Measurements from ENCODE around the gene NFKB2. TPM values are rescaled to one million over a fixed set of nuclear protein-coding genes. Genes with fewer than 3 reads are reported as not detected.

The NFKB2 gene
- total and polyA plus RNA-seq, 4 donors: 6.4 to 16.6 (median 12.2) TPM

DNA sequence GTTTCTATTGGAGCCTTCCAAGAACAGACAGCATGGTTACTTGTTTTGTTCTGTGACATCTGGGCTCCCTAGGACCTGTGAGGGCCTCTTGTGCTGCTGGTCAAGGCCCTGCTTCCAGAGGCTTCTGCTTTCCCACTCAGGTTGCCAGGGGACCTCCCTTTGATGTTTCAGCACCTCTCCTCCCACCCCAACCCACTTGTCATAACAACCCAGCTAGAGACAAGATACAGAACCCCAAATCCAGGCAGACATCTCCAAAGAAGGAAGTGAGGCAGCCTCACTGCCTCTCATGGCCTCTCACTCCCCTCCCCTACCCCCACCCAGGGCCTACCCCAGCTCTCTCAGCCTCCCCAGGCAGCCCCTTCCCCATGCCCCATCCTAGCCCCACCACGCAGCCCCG lies 11.3 kb downstream of the NFKB2 start:
- no CpG with 5 or more reads among the region's 2 CpGs for WGBS (ENCODE audit: insufficient coverage)
- no peaks in the 10 kb centered on the region for H3K9me3 ChIP-seq (ENCODE audit: control insufficient read depth, insufficient read depth, low read length)
- no peak overlapping the region for H3K27ac ChIP-seq (ENCODE audit: low read depth, low read length)
- peaks cover 39% of the 10 kb centered on the region for H3K4me1 ChIP-seq (ENCODE audit: control insufficient read depth, insufficient read depth, low read length)
- no peak overlapping the region for H3K4me3 ChIP-seq (ENCODE audit: low read depth, low read length)
- DNase-seq (ENCODE audit: low read depth in 4 of 6, low spot score in 6 of 6): no peak
- H3K36me3 ChIP-seq (ENCODE audit: control insufficient read depth, insufficient read depth, low read length): peaks cover 44% of the 10 kb centered on the region
- H3K27me3 ChIP-seq (ENCODE audit: control insufficient read depth, insufficient read depth, low read length): peaks cover 7% of the 10 kb centered on the region

DNA sequence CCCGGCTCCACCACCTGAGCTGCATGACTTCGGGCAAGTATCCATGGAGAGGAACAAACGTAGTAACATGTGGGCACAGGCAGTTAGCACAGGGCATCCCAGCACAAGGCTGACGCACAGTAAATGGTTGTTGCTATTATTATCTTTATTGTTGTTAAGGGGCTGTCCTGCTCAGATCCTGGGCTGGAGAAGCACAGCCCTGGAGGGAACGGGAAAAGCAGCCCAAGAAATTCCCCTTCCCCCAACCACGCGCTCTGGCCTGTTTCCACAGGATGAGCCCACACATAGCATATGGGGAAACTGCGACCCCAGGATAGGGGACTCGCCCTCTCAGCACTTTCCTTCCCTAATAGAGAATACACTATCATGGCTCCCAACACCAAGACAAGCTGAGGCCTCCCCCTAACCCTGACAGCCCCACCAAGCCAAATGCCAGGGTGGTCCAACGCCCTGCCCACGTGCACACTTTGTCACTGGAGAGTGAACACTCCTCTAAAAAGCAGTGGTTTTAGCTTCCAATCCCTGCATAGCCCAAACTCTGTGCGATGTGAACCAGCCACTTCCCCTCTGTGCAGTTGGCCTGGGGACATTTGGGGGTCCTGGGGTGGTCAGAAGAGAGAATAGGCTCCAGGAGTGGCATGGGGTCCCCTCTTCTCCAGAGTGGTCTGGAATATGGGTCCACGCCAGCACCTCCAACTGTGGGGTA lies 12.1 kb downstream of the NFKB2 start:
- peaks cover 47% of the 10 kb centered on the region for H3K4me1 ChIP-seq (ENCODE audit: control insufficient read depth, insufficient read depth, low read length)
- WGBS (ENCODE audit: insufficient coverage): 80% methylated on average over 9 of the region's 13 CpGs
- peaks cover 44% of the 10 kb centered on the region for H3K36me3 ChIP-seq (ENCODE audit: control insufficient read depth, insufficient read depth, low read length)
- H3K4me3 ChIP-seq (ENCODE audit: low read depth, low read length): no peak overlapping the region
- no peak overlapping the region for H3K27ac ChIP-seq (ENCODE audit: low read depth, low read length)
- H3K27me3 ChIP-seq (ENCODE audit: control insufficient read depth, insufficient read depth, low read length): peaks cover 7% of the 10 kb centered on the region
- DNase-seq (ENCODE audit: low read depth in 4 of 6, low spot score in 6 of 6): no peak
- H3K9me3 ChIP-seq (ENCODE audit: control insufficient read depth, insufficient read depth, low read length): no peaks in the 10 kb centered on the region

DNA sequence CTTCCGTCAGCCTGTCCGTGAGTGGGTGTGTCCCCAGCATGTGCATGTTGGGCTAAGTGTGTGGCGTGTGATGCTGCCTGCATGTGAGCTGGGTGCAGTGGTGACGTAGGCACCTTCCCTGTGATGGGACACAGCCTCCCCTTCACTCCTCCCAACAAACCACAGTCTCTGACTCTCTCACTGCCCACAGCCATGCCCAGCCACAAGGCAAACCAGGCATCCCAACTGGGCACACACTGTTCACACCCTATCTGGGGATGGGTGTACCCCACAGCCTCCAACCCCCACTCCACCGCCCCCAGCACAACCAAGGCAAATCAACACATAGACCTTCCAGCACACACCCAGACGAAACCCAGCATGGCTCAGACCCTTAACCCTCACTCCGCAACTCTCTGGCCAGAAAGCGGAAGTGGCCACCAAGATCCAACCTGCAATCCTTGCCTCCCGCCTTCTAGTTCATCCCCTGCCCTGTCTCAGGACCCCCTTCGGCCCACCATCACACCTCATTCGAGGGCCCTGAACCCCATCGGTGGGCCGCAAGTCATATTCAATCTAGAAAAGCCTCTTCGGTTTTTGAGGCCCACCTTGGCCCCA lies 12.7 kb downstream of the NFKB2 start:
- no peak for DNase-seq (ENCODE audit: low read depth in 4 of 6, low spot score in 6 of 6)
- peaks cover 53% of the 10 kb centered on the region for H3K4me1 ChIP-seq (ENCODE audit: control insufficient read depth, insufficient read depth, low read length)
- H3K27me3 ChIP-seq (ENCODE audit: control insufficient read depth, insufficient read depth, low read length): peaks cover 7% of the 10 kb centered on the region
- H3K27ac ChIP-seq (ENCODE audit: low read depth, low read length): peak overlapping the region; percentile 33
- peaks cover 42% of the 10 kb centered on the region for H3K36me3 ChIP-seq (ENCODE audit: control insufficient read depth, insufficient read depth, low read length)
- no peaks in the 10 kb centered on the region for H3K9me3 ChIP-seq (ENCODE audit: control insufficient read depth, insufficient read depth, low read length)
- peak overlapping the region; percentile 27 for H3K4me3 ChIP-seq (ENCODE audit: low read depth, low read length)
- WGBS (ENCODE audit: insufficient coverage): 51% methylated on average over 11 of the region's 14 CpGs

DNA sequence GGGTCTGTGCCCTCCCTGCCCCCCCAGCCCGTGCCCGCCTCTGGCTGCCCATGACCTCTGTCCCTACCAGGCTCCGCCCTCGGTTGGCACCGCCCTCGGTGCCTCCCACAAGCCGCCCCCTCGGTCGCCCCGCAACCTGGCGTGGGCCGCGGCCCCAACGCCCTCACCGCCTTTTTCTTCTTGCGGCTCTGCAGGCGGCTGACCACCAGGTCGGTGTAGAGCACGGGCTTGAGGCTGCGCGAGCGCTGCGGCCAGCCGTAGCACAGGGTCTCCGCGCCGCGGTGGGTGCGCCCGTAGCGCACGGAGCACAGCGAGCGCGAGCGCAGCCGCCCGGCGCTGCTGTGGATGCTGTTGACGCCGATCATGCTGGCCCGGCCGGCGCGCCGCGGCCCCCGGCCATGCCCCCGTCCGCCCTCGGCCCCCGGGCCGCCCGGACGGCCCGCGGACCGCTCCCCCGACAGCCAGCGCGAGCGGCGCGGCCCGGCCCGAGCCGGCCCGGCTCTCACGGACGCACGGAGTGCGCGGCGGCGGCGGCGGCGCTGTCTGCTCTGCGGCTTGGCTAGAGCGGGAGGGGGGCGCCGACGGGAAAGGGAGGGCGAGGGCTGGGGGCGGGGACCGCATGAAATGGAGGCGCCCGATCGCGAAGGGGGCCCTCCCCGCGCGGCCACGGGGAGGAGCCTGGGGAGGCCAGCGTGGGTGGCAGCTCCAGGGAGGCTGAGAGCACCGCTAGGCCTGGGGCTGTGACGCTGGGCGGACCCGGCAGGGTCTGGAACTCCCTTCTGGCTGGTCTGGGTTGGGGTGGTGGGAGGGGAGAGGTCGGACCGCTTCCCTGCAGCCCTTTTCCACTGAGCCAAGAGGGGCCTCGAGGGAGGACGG lies 13.5 kb downstream of the NFKB2 start:
- H3K4me3 ChIP-seq (ENCODE audit: low read depth, low read length): peak overlapping the region; percentile 51
- peak overlapping the region; percentile 79 for H3K27ac ChIP-seq (ENCODE audit: low read depth, low read length)
- under 1% methylated on average over 100 of the region's 103 CpGs for WGBS (ENCODE audit: insufficient coverage)
- peak in 2 of 6 donors; percentile 88 to 90 for DNase-seq (ENCODE audit: low read depth in 4 of 6, low spot score in 6 of 6)
- H3K36me3 ChIP-seq (ENCODE audit: control insufficient read depth, insufficient read depth, low read length): peaks cover 40% of the 10 kb centered on the region
- peaks cover 7% of the 10 kb centered on the region for H3K27me3 ChIP-seq (ENCODE audit: control insufficient read depth, insufficient read depth, low read length)
- H3K4me1 ChIP-seq (ENCODE audit: control insufficient read depth, insufficient read depth, low read length): peaks cover 61% of the 10 kb centered on the region
- H3K9me3 ChIP-seq (ENCODE audit: control insufficient read depth, insufficient read depth, low read length): no peaks in the 10 kb centered on the region

DNA sequence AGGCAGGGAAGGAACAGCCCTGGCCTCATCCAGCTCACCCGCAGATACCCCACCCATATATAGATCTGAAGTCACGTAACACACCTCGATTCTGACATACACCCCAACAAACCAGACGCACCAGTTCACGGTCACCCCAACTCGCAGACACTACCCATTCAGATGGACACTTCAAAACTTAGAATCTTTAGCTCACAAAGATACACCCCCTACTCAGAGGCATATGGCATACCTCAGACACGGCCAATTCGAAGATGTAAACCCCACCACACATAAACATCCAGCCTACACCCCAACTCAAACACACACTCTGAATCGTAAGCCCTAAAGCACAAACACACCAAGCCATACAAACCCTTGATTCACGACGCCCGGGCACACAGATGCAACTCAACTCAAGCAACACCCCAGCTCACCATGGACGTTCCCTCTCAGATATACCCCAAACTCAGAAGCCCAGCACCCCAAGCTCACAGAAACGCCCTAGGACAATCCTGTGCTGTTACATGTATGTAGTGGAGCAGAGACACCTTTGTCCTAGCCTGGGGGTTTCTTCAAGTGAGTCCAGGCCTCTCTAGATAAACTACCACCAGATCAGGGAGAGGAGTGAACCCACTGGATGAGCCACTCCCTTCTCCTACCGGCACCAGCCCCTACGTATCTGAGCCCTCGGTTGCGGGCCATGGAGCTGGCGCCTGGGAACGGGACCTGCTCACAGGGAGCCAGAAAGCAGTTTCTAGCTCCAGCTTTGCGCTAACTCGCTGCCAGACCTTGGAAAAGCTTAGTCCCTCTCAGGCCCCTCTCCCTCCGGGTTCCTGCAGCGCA lies 14.3 kb downstream of the NFKB2 start:
- peak overlapping the region; percentile 79 for H3K27ac ChIP-seq (ENCODE audit: low read depth, low read length)
- peaks cover 7% of the 10 kb centered on the region for H3K27me3 ChIP-seq (ENCODE audit: control insufficient read depth, insufficient read depth, low read length)

DNA sequence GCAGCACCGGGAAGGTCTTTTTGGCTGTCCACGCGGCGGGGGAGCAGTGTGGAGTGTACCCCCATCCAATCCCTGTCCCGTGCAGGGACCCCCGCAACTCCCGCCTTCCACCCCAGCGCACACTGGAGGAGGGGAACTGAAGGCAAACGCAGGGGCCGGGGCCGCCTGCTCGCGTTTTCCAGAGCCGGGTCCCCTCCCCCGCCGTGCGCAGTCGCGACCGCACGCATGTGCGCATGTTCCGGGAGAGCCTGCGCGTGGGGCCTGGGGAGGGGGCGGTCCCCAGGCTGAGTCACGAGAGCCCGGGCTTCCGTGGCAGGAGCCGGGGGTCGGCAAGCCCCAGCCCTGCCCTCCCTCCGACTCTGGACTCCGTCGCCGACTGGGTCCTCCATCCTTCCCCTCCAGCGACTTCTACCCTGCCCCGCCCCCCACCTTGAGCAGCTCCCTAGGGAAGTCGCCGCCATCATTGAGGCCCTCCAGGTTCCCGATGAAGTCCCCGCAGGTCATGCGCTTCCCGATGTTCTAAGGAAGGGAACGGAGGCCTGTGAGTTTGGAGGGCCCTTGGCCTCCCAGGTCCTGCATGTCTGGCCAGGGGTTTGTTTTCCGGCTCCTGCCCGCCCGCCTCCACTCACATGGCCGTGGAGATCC lies 15.0 kb downstream of the NFKB2 start:
- peaks cover 66% of the 10 kb centered on the region for H3K4me1 ChIP-seq (ENCODE audit: control insufficient read depth, insufficient read depth, low read length)
- DNase-seq (ENCODE audit: low read depth in 4 of 6, low spot score in 6 of 6): peak in 2 of 6 donors; percentile 91 to 94
- H3K27ac ChIP-seq (ENCODE audit: low read depth, low read length): peak overlapping the region; percentile 79
- peaks cover 34% of the 10 kb centered on the region for H3K36me3 ChIP-seq (ENCODE audit: control insufficient read depth, insufficient read depth, low read length)
- peak overlapping the region; percentile 51 for H3K4me3 ChIP-seq (ENCODE audit: low read depth, low read length)
- WGBS (ENCODE audit: insufficient coverage): 3% methylated on average over 39 of the region's 48 CpGs
- H3K9me3 ChIP-seq (ENCODE audit: control insufficient read depth, insufficient read depth, low read length): no peaks in the 10 kb centered on the region
- H3K27me3 ChIP-seq (ENCODE audit: control insufficient read depth, insufficient read depth, low read length): peaks cover 7% of the 10 kb centered on the region

More for the DNA sequence above, 14.3 kb downstream of the NFKB2 start:
- peaks cover 38% of the 10 kb centered on the region for H3K36me3 ChIP-seq (ENCODE audit: control insufficient read depth, insufficient read depth, low read length)
- H3K4me3 ChIP-seq (ENCODE audit: low read depth, low read length): peak overlapping the region; percentile 51
- H3K4me1 ChIP-seq (ENCODE audit: control insufficient read depth, insufficient read depth, low read length): peaks cover 66% of the 10 kb centered on the region
- no peak for DNase-seq (ENCODE audit: low read depth in 4 of 6, low spot score in 6 of 6)
- WGBS (ENCODE audit: insufficient coverage): 23% methylated on average over 19 of the region's 24 CpGs
- H3K9me3 ChIP-seq (ENCODE audit: control insufficient read depth, insufficient read depth, low read length): no peaks in the 10 kb centered on the region

DNA sequence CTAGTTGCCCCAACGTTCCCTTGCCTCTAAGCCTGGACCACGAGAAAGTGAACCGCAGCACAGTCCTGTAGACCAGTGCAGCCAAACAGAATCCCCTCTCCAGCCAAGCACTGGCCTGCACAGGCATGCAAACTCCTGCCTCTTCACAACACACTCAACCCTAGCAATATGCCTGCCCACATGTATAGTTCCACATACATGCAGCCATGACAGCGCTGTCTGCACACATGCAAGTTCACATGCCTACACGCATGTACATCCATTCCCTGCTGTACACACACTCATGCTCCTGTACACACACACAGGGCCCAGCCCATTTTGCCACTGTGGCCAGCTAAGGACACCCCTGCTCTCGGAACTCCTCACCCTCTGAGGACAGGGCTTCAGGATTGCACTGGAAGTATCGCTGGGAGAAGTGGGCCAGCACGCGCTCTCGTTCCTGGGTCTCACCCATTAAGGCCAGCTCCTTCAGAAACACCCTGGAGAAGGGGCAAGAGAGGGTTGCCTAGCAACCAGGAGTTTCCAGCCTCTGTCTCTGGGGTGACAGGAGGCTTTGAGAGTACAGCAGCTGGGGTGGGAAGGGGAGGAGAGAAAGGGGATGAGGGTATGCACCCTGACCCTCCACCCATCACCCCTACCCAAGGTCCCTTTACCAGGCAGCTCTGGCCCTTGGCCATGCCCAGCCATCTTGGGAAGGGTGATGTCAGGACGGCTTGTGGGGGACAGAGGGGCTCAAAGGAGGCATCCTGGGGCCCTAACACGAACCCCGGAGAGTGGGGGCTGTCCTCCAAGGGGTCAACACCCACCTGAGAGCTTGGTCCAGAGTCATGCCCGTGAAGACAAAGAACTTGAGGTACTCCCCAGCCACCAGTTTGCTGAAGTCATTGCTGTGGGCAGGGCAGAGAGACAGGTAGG lies 16.1 kb downstream of the NFKB2 start:
- Histone ChIP-seq H3K9me3 (ENCODE audit: control insufficient read depth, insufficient read depth, low read length) (no peaks in the 10 kb centered on the region), H3K27me3 (ENCODE audit: control insufficient read depth, insufficient read depth, low read length) (peaks cover 7% of the 10 kb centered on the region), H3K36me3 (ENCODE audit: control insufficient read depth, insufficient read depth, low read length) (peaks cover 35% of the 10 kb centered on the region), H3K4me1 (ENCODE audit: control insufficient read depth, insufficient read depth, low read length) (peaks cover 71% of the 10 kb centered on the region), H3K27ac (ENCODE audit: low read depth, low read length) (no peak overlapping the region), H3K4me3 (ENCODE audit: low read depth, low read length) (no peak overlapping the region)
- no peak for DNase-seq (ENCODE audit: low read depth in 4 of 6, low spot score in 6 of 6)
- 65% methylated on average over 14 of the region's 14 CpGs for WGBS (ENCODE audit: insufficient coverage)

DNA sequence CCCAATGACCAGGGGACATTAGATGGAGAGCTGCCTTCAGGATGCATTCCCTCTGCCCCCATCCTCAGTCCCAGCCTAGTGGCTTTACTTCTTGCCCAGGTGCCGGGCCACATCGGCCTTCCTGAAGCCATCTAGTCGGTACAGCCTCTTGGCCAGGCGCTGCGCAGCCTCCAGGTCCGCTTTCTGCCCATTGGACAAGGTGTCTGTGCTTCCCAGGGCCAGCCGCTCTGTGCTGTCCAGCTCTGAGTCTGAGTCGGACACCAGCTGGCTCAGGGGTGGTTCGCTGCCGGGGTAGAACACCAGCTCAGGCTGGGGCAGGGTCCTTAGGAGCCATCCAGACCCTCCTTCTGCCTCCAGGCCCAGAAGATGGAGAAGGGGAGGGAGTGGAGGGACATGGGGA lies 16.8 kb downstream of the NFKB2 start:
- WGBS (ENCODE audit: insufficient coverage): 91% methylated on average over 8 of the region's 10 CpGs
- H3K4me1 ChIP-seq (ENCODE audit: control insufficient read depth, insufficient read depth, low read length): peaks cover 73% of the 10 kb centered on the region
- no peaks in the 10 kb centered on the region for H3K9me3 ChIP-seq (ENCODE audit: control insufficient read depth, insufficient read depth, low read length)
- peak overlapping the region; percentile 42 for H3K27ac ChIP-seq (ENCODE audit: low read depth, low read length)
- no peak overlapping the region for H3K4me3 ChIP-seq (ENCODE audit: low read depth, low read length)
- DNase-seq (ENCODE audit: low read depth in 4 of 6, low spot score in 6 of 6): no peak
- H3K36me3 ChIP-seq (ENCODE audit: control insufficient read depth, insufficient read depth, low read length): peaks cover 40% of the 10 kb centered on the region
- peaks cover 7% of the 10 kb centered on the region for H3K27me3 ChIP-seq (ENCODE audit: control insufficient read depth, insufficient read depth, low read length)

Data from spinal cord (tissue), 10 donors.